NCI-H187 (cell line): Measurements from ENCODE around the gene TNFSF13.

Experiments
- DNase-seq, 2 experiments: peaks; one replicate each; lab custom pipeline; 2025; lab: John Stamatoyannopoulos, UW

Gene TNFSF13, protein sequence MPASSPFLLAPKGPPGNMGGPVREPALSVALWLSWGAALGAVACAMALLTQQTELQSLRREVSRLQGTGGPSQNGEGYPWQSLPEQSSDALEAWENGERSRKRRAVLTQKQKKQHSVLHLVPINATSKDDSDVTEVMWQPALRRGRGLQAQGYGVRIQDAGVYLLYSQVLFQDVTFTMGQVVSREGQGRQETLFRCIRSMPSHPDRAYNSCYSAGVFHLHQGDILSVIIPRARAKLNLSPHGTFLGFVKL

DNA sequence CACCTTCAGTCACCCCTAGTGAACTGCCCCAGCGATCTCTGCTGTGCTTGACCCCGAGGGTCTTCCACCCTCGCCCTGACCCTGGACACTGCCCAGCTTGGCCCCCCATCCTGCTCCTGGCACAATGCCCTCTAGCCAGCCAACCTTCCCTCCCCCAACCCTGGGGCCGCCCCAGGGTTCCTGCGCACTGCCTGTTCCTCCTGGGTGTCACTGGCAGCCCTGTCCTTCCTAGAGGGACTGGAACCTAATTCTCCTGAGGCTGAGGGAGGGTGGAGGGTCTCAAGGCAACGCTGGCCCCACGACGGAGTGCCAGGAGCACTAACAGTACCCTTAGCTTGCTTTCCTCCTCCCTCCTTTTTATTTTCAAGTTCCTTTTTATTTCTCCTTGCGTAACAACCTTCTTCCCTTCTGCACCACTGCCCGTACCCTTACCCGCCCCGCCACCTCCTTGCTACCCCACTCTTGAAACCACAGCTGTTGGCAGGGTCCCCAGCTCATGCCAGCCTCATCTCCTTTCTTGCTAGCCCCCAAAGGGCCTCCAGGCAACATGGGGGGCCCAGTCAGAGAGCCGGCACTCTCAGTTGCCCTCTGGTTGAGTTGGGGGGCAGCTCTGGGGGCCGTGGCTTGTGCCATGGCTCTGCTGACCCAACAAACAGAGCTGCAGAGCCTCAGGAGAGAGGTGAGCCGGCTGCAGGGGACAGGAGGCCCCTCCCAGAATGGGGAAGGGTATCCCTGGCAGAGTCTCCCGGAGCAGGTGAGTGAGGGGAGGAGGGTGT is at the start of gene TNFSF13:
Gene TNFSF13, plus strand, starts transcription at position 207 of the 776 bp plus-strand sequence. Its CDS starts 290 bp downstream, at position 497.
- no peak for DNase-seq

DNA sequence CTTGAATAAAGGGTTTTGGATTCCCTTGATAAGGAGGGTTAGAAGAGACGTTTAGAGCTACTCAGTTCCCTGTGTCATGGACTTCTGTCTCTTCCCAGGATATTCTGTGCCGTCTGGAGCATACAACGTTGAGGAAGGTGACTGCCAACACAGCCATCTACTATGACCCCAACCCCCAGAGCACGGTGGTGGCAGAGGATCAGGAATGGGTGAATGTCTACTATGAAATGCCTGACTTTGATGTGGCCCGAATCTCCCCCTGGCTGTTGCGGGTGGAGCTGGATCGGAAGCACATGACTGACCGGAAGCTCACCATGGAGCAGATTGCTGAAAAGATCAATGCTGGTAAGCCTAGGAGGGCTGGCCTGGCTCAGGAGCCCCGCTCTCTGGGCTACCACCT is 49.7 kb upstream of the TNFSF13 start:
- DNase-seq: no peak

DNA sequence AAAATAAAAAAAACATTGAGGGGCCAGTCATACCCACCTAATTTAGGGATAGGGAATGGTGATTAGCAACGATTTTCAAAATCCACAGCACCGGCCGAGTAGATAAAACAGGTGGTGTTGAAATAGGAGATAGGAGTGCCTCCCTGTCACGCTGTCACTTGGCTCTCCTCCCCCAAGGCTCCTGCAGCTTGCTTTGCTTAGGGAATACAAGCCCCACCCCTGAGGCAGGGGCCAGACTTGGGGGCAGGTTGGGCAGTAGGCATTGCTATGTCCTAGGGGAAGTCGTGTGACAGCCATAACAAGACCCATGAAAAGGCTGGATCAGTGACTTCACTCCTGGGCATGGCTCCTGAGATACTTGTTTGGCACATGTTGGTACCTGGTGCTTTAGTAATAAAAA is 48.6 kb upstream of the TNFSF13 start:
- no peak for DNase-seq

DNA sequence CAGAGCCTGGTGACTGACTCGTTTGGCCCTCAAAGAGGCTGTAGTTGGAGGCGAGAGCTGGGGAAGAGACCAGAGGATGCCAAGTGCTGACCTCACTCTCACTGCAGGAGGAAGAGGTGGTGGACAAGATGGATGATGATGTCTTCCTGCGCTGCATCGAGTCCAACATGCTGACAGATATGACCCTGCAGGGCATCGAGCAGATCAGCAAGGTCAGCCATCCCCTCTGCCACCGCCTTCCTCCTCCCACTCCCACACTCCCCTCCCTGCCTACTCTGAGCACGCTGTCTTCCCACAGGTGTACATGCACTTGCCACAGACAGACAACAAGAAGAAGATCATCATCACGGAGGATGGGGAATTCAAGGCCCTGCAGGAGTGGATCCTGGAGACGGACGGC is 47.4 kb upstream of the TNFSF13 start:
- no peak for DNase-seq

DNA sequence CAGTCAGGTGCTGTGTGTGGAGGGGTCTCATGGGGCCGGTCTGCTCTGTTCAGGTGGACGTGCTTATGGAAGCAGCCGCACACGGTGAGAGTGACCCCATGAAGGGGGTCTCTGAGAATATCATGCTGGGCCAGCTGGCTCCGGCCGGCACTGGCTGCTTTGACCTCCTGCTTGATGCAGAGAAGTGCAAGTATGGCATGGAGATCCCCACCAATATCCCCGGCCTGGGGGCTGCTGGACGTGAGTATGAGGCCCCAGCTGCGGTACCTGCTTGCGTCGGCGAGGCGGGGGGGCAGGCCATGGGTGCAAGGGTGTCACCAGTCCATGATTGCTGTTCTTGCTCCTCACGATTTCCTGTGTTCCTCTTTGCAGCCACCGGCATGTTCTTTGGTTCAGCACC is 46.4 kb upstream of the TNFSF13 start:
- DNase-seq: no peak

DNA sequence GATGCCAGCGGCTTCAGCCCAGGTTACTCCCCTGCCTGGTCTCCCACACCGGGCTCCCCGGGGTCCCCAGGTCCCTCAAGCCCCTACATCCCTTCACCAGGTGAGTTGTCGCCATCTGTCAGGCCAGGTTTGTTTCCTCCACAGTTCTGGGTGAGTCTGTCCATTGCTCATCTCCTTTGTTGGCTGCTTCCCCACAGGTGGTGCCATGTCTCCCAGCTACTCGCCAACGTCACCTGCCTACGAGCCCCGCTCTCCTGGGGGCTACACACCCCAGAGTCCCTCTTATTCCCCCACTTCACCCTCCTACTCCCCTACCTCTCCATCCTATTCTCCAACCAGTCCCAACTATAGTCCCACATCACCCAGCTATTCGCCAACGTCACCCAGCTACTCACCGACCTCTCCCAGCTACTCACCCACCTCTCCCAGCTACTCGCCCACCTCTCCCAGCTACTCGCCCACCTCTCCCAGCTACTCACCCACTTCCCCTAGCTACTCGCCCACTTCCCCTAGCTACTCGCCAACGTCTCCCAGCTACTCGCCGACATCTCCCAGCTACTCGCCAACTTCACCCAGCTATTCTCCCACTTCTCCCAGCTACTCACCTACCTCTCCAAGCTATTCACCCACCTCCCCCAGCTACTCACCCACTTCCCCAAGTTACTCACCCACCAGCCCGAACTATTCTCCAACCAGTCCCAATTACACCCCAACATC is 45.6 kb upstream of the TNFSF13 start:
- no peak for DNase-seq

DNA sequence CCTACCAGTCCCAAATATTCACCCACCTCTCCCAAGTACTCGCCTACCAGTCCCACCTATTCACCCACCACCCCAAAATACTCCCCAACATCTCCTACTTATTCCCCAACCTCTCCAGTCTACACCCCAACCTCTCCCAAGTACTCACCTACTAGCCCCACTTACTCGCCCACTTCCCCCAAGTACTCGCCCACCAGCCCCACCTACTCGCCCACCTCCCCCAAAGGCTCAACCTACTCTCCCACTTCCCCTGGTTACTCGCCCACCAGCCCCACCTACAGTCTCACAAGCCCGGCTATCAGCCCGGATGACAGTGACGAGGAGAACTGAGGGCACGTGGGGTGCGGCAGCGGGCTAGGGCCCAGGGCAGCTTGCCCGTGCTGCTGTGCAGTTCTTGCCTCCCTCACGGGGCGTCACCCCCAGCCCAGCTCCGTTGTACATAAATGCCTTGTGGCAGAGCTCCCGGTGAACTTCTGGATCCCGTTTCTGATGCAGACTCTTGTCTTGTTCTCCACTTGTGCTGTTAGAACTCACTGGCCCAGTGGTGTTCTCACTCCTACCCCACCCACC is 44.6 kb upstream of the TNFSF13 start:
- DNase-seq: no peak

DNA sequence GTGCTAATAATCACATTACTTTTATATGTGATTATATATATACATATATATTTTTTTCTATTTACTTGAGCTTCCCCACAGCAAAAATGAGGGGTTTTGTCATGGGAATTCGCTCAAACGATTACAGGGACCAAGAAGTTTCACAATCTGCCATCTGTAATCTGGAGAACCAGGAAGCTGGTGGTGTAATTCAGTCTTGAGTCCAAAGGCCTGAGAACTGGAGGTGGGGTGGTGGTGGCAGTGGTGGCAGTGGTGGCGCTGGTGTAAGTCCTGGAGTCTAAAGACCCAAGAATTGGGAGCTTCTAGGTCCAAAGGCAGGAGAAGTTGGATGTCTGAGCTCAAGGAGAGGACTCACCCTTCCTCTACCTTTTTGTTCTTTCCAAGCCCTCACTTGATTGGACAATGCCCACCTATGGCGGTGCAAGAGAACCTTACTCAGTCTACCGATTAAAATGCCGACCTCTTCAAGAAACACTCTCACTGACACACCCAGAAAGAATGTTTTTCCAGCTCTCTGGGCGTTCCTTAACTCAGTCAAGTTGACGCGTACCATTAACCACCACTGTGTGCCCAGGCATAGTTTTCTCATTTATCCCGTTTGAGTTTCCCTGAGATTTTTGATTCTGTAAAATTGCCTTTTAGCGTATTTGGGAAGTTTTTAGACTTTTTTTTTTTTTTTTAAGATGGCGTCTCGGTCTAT is 42.5 kb upstream of the TNFSF13 start:
- no peak for DNase-seq

DNA sequence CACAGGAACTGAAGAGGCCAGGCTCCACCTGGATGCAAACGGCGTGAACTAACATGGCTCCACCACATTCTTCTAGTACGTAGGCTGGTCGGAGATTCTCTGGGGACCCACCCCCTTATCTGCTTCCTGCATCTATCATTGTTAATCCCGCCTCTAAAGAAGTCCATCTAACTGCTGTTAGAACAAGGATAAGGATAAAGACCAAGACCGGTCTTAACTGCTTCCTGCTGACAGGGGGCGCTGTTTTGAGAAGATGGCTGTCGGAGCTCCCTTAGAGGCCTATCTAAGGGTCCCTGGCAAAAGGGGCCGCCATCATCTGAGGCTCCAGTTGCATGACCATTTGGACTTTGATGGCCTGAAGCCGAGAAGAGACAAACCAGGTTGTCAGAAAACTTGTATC is 35.5 kb upstream of the TNFSF13 start:
- no peak for DNase-seq

DNA sequence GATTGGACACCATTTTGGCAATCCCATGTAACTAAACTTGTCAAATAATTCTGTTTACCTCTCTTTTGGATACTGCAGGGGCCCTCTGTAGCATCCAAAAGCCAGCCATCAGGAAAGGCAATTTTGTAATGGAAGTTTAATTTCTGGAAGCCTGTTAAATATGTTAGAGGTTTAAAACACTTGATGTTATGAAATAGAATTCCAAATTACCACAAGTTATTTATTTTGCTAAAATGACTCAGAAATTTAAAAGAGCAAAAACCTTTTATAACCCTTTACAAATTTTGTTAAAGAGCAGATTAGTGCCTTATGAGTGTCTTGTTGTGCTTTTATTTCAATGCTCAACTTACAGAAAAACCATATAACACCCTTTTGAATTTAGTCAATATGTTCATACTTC is 29.7 kb upstream of the TNFSF13 start:
- DNase-seq: no peak

DNA sequence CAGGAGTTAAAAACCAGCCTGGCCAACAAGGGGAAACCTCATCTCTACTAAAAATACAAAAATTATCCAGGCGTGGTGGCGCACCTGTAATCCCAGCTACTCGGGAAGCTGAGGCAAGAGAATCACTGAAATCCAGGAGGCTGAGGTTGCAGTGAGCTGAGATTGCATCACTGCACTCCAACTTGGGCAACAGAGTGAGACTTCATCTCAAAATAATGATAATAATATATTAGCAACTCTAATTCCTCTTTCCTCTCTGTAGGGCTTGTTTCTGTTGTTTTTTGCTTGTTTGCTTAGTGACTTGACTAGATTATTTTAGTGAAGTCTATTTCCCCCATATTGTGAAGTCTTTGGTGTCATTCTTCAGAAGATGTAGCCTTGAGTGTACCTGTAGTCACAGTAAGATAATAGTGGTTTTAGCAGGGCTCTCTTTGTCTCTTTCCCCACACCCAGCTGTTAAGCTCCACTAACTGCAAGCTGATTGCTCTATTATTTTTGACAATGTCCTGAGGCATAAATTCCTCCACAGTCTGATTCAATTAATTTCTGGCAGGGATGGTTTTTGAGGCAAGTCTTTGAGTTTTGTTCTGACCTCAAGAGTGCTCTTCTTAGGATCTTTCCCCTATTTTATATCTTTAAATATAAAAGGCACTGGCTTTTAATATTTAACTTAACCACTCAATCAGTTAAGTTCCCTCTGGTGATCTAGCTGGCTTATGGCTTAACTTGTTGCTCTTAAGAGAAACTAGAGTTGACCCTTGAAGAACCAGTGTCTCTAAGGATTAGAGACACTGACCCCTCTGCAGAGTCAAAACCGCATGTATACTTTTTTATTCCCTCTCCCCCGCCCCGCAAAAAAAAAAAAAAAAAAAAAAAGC is 28.3 kb upstream of the TNFSF13 start:
- no peak for DNase-seq

DNA sequence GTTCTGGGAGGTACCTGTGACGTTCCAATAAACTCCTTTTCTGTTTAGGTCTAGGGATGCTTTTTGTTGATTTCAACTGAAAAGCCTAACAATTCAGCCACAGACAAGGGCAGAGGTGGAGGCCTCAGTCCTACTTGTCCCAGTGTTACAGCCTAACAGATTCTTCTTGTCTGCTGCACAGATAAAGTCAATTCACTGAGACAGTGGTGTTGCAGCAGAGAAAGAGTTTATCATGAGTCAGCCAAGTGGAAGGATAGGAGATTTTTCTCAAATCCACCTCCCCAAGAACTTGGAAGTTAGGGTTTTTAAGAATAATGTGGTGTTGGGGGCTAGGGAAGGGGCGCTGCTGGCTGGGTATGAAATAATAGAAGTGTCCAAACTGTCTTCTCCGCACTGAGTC is 20.5 kb upstream of the TNFSF13 start:
- no peak for DNase-seq

DNA sequence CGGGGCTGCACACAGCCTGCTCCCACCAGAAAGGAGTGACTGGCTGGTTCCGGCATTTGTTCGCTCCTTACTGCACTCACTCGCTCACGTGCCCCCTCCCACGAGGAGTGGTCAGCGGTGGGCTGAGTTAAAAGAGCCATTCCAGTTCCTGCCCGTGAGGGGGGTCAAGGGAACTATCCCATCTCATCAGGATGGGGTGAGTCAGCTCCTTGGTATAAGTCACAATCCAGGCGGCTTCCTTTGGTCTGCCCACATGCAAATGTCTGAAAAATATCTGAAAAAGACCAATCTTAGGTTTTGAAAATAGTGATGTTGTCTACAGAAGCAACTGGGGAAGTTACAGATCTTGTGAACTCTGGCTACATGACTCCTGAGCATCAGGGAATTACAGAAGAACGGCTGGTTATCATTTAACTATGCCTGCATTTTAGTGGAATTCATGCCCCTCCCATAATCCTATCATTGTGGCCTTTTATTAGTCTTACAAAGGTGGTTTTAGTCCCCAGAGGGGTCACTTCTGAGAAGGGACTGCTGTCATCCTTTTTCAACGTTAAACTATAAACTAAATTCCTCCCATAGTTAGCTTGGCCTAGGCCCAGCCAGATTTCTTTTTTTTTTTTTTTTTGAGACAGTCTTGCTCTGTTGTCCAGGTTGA is 19.5 kb upstream of the TNFSF13 start:
- DNase-seq: no peak

DNA sequence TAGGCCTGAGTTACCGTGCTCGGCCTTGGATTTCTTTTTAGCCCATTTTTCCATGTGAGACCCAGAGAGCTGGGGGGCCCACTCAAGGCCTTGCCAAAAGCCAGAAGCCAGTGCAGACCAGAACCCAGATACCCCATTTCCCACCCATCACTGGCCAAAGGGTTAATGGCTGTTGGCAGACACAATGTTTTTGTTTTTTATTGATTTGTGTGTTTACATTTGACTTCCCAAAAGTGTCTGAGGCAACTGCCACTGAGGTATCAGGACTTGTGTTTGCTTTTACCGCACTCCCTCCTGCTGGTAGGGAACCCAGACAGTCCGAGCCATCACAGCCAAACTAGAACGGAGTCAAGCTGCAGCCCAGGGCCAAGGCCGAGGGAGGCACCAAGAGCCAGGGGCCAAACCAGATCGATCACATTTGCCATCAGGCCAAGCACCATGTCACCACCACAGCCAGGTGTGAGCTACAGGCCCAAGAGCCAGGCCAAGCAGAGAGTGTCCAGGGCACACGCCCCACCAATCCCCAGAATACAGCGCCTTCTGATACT is 17.4 kb upstream of the TNFSF13 start:
- DNase-seq: no peak

DNA sequence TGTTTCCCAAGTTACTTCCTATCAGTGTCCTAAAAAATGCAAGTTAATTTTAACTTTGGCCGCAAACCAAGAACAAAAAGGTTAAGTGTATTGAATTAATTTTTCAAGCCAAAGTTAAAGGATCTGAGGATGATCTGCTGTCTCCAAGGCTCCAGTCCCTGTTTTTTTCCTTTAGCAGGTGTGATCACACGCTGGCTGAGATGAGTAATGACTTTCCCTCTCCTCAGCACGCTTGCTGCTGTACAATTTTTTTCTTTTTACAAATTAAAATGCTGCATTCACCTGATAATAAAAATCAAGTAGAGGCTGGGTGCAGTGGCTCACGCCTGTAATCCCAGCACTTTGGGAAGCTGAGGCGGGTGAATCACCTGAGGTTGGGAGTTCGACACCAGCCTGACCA is 13.6 kb upstream of the TNFSF13 start:
- no peak for DNase-seq

DNA sequence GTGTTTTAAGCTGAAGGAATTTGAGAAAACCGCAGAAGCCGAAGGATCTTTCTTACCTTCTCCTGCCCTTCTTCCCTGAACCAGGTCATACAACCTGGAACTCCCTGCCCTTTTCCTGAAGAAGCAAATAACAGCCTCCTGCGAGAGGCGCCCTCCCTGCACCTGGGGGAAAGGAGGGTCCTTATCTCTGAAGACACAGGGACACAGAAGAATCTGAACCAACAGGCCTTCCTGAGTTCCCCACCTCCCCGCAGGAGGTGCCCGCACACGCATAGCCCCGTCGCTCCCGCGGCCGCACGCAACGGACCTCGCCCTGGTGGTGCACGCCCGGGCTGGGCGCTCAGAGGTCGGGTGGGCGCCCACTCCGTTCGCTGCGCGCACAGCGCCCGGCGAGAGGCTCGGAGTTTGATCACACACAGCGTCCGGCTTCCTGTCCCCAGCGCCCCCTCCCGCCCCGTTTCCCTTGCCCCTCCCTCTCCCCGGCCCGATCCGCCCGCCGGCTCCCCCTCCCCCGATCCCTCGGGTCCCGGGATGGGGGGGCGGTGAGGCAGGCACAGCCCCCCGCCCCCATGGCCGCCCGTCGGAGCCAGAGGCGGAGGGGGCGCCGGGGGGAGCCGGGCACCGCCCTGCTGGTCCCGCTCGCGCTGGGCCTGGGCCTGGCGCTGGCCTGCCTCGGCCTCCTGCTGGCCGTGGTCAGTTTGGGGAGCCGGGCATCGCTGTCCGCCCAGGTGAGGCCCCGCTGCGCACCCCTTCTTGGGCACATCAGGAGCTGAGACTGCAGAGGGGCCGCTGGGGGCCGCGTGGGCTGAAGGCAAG is 9.8 kb upstream of the TNFSF13 start, which contains the start of gene TNFSF12:
Gene TNFSF12, plus strand, starts transcription at position 474 of the 816 bp plus-strand sequence. Its CDS starts 96 bp downstream, at position 570.
- DNase-seq: no peak

DNA sequence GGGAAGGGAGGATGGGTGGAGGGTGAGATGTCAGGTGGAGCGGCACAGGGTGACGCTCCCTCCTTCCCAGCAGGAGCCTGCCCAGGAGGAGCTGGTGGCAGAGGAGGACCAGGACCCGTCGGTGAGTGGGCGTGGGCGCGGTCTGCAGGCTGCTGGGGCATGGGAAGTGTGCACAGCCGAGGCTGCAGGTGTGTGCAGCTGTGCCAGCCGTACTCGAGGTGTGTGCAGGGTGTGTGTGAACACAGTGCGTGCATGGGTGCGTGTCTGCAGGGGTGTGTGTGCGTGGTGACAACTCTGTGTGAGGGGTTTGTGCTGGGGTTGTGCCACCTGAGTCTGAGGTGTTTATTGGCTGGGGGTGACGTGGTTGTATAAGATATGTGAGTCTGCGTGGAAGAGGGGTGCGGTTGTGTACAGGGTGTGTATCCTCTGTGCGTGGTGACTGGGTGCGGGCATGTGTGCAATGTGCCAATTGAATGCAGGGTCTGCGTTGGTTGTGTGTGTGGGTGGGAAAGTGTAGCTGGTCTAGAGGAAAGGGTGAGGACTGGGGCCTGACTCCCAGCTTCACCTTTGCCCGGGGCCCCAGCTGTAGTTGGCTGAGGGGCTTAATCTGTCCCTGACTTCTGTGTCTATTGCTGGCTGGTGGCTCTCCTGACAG is 9.0 kb upstream of the TNFSF13 start:
- no peak for DNase-seq

DNA sequence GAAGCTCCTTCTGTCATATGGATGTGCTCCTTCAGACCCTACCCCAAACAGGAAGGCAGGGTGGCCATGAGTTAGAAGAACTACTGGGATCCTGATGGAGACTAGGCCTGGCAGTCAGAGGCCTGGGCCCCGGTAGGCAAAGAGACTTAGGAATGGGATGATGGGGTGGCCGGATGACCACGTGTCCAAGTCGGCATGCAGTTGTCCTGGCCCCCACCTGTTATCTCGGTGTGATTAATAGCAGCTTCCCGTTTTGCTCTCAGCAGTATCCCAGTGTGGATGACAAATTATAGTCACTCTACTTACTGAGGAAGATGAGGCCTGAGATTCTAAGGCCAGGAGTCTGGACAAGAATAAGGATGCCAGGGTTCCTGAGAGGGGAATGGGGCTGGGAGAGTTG is 8.2 kb upstream of the TNFSF13 start:
- DNase-seq: no peak

DNA sequence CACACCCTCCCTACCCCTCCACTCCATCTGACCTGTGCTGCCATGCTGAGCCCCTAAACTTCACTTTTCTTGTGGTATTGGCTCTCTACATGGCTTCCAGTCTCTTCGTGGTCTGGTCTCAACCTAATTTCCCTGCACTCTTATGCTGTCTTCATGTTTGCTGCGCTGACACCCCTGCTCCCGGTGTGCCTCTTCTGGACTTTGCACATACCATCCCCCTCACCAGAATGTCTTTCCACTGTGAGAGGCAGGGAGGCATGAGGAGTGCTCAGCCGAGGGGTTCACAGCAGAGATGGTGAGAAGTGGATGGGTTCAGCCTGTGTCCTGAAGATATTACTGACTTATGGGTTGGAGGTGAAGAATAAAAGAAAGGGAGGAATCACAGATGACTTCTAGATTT is 7.2 kb upstream of the TNFSF13 start:
- no peak for DNase-seq
